Glomerular endothelial cell (primary cell): Measurements from ENCODE around the gene CACNA1B. TPM values are rescaled to one million over a fixed set of nuclear protein-coding genes. Genes with fewer than 3 reads are reported as not detected.
"Not testable (repeated sequence)": the region's sequence is repeated elsewhere in the genome, so short reads cannot be mapped to it uniquely, and the experiment has no call there.

Experiments used
- DNase-seq: peaks from one replicate; pipeline ENCODE4 v3.0.0-alpha.2; 2011; ENCODE audit warnings: low read depth, low spot score; ENCODE audit errors: extremely low read depth
- total RNA-seq: library from RNA; depleted of rRNA; stranded (reverse); fragments of >200 nt; gene quantifications from 2 replicates; pipeline ENCODE4 v1.2.3, GENCODE V29; 2015

The CACNA1B gene
- total RNA-seq, 1 donor from 2014 or later = 0.41 TPM

DNA sequence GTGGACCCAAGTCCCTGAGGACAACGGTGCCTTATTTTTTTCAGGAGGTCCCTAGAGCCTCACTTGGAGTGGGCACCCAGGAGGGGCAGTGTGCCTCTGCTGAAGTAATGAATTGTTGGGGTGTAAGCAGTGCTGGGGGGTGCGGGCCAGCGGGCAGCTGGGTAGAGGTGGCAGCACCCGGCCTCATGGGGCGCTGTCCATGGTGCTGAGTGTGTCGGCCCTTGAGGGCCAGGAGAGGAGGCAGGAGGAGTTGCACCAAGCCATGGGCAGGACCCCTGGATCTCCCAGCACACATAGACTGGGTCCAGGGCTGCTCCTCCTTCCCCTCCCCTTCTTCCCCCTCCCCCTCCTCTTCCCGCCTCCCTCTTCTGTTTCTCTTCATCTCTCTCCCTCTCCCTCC is 7.0 kb downstream of the CACNA1B start:
- not testable (repeated sequence) for DNase-seq

GRCh38 chr9:137885121-137885520 is 7.5 kb downstream of the CACNA1B start:
- DNase-seq = not testable (repeated sequence)

DNA sequence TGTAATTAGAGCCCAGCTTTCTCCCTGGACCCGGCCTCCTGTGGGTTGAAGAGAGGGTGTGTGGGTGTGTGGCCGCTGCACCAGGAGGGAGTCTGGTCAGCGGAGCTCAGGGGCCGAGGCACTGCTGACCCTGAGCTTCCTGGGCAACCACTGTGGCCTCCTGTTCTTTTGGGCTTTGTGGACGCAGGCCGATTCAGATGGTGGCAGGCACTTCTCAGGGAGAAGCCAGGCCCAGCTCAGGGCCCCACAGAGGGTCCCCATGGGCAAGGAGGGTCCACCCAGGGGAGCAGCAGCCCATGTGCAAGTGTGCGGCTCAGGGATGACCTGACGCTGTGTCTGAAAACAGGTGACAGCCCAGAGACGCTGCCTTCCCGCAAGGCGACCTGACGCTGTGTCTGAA is 11.0 kb downstream of the CACNA1B start:
- DNase-seq = not testable (repeated sequence)

- DNase-seq = not testable (repeated sequence)
Measured at GRCh38 chr9:137889966-137890365, 12.4 kb downstream of the CACNA1B start.

GRCh38 chr9:137890768-137891587 is 13.4 kb downstream of the CACNA1B start:
- not testable (repeated sequence) for DNase-seq

DNA sequence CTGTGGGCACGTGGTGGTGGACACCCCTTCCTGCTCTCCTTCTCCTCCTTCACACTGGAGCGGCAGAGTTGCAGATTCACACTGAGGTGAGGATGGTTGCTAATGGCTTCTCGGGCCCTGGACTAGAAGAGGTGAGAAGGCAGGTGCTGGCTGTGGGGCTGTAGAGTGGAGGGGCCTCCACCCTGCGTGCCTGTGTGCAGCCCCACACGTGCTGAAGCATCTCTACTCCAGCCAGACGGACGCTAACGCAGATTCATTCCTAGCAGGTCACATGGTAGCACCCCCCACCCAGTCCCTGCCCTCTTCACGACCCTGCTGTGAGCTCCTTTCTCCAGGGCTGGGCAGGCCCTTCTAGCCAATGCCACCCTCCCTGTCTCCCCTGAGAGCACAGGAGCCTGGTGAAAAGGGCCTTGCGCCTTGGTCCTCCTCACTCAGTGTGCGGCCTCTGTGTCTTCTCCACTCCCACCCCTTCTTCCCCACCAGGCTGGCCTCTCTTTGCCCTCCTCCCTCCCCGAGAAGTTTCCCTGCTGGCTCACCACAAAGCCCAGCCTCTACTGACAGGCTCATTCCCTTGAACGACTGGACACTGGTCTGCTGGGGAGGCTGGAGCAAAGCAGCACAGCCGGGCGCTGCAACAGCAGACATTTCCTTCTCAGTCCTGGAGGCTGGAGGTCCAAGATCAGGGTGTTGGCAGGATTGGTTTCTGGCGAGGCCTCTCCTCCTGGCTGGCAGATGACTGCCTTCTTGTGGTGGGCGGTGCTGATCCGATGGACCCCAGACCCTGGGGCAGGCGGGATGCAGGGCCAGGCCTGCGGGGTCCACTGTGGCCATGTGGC is 14.2 kb downstream of the CACNA1B start:
- DNase-seq = no peak

DNA sequence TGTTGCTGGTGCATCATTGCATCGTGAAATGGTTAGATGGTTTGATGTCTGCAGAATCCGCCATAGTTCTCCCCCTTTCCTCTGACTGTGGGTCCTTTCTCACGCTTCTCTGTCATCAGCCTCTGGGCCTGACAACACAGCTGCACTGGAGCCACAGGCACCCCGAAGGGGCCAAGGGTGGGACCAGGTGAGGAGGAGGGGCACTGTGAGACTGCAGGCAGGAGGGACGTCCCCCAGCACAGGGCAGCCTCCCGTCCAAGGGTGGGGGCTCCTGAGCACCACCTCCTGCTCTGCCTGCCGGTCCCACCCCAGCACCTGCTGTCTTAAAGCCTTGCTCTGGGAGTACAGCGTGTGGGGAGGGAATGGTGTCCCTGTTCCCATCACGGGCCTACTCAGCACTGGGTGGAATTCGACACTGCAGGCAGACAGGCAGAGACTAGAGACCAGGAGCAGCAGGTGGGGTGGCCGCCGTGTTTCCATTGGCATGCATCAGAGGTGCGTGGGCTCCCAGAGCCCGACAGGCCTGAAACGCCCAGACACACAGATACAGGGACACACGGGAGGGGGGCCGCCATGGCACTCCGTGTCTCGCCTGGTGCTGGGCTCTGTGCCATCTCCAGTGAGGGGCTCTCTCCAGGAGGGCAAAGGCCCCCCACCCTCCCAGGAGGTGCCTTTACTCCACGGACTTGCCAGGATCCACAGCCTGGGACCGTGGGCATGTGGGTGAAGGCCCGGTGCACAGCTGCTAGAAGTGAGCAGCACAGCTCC is 15.0 kb downstream of the CACNA1B start:
- no peak for DNase-seq

DNA sequence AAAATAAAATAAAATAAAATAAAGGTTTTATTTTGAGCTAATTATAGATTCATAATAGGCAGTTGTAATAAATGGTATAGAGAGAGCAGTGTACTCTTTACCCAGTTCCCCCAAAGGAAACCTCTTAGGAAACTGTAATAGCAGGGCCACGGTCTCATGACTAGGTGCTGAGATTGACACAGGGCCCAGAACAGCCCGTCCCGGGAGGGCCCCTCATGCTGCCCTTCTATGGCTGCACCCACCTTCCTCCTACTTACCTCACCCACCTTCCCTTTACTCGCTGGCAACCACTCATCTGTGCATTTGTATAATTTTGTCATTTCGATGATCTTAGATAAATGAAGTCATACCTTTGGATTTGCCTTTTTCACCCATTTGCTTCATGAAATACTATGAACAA is 16.1 kb downstream of the CACNA1B start:
- no peak for DNase-seq

DNA sequence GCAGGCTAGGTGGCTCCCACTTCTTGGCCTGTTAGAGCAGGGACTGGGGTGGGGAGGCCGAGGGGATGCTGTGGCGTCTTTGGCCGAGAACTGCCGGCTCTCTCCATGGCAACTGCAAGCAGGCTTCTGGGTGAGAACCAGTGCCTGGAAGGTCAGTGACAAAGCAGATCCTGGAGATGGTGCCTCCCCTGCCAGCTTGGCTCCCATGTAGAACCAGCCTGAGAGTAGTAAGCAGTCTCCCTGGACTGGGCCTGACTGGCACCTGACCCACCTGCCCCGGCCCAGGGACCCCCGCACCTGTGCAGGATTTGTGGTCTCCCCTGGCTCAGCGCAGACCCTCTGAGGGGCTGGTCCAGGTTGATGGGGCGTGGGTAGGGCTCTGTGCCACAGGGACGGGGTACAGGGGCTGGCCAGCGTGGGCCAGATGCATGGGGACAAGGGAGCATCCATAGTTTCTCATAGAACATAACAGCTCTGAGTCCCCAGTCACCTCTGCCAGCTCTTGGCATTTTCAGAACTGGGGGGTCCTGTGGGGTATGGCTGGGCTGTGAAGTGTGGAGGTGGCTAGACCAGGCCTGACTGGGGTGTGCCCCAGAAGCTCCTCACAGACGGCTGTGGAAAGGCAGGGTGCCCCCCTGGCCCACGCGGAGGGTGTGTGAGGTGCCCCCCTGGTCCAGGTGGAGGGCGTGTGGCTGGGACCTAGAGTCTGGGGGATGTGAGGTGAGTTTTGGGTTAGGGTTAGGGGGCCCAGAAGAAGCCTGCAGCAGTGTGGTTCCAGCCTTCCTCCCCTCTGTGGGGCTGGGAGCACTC is 22.2 kb downstream of the CACNA1B start:
- no peak for DNase-seq

DNA sequence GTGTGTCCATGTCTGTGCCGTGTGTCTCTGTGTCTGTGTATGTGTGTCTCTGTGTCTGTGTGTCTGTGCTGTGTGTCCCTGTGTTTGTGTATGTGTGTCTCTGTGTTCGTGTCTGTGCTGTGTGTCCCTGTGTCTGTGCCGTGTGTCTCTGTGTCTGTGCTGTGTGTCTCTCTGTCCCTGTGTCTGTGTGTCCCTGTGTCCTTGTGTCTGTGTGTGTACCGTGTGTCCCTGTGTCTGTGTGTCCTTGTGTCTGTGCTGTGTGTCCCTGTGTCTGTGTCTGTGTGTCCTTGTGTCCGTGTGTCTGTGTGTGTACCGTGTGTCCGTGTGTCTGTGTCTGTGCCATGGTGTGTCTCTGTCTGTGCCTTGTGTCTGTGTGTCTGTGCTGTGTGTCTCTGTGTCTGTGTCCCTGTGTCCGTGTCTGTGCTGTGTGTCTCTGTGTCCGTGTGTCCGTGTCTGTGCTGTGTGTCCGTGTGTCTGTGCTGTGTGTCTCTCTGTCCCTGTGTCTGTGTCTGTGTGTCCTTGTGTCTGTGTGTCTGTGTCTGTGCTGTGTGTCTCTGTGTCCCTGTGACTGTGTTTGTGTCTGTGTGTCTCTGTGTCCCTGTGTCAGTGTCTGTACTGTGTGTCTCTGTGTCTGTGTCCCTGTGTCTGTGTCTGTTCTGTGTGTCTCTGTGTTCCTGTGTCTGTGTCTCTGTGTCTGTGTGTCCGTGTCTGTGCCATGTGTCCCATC is 23.2 kb downstream of the CACNA1B start:
- DNase-seq = no peak

- DNase-seq = no peak
Measured at GRCh38 chr9:137902646-137903045, 25.1 kb downstream of the CACNA1B start.

GRCh38 chr9:137905740-137906139 is 28.2 kb downstream of the CACNA1B start:
- no peak for DNase-seq

- no peak for DNase-seq
Measured at GRCh38 chr9:137907776-137908175, 30.2 kb downstream of the CACNA1B start.

DNA sequence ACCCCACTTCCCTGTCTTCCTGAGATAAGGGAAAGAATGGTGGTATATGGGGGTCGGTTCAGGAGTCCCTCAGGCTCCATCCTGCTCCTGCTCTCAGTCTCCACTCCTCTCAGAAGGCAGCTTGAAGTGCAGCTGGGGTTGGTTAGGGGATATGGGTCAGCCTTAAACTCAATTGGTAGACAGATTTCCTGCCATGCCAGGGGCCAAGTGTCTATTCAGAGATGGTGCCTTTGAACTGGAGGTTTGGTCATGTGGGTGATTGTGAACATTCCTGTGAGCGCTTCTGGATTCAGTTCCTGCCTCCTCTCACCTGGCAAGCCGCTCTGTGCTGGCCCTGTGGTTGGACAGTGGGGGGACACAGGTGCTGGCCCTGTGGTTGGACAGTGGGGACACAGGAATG is 35.1 kb downstream of the CACNA1B start:
- no peak for DNase-seq

- no peak for DNase-seq
Measured at GRCh38 chr9:137913132-137913531, 35.5 kb downstream of the CACNA1B start.

DNA sequence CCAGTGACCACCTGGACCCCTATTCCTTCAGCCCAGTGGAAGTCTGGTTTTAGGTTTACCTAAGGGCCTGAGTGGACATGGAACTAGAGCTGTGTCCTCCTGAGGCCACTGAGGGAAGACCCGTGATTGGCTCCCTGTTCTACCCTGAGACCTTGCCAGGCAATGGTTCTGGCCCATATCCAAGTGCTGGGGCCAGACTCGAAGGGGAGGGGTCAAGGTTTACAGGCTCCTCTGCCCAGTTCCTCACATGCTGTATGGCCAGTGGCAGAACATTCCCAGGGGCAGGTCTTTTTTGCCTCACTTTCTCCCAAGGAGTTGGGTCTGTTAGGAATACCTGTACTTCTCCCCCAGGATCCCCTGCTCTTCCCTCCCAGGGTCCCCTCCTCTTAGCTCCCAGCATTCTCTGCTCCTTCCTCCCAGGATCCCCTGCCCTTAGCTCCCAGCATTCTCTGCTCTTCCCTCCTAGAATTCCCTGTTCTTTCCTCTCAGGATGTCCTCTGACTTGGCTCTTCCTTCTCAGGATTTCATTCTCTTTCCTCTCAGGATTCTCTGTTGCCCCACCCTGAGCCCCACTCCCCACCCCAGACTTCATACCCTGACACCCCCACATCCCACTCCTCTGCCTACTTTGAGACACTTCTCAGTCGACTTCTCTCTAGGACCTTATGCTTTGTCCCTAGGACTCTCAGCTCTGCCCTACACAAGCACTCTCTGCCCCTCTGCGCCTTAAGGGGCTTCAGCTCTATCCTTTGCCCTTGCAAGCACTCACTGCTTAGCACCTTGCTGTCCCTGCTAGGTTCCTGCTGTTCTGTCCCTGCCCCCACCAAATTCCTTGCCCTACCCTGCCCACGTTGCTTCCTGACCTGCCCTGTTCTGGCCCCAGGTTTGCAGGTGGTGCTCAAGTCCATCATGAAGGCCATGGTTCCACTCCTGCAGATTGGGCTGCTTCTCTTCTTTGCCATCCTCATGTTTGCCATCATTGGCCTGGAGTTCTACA is 36.5 kb downstream of the CACNA1B start:
- DNase-seq = no peak

DNA sequence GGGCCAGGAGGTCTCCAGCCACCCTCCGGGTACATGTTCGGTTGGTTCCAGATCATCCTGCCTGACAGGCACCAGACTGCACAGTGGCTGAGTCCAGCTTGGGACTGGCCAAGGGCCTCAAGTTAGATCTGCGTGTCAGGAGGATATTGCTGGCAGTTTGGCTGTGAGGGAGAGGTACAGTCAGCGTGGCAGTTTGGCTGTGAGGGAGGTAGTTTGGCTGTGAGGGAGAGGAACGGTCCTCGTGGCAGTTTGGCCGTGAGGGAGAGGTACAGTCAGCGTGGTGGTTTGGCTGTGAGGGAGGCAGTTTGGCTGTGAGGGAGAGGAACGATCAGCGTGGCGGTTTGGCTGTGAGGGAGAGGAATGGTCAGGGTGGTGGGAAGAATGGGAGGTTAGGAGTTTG is 39.0 kb downstream of the CACNA1B start:
- no peak for DNase-seq

DNA sequence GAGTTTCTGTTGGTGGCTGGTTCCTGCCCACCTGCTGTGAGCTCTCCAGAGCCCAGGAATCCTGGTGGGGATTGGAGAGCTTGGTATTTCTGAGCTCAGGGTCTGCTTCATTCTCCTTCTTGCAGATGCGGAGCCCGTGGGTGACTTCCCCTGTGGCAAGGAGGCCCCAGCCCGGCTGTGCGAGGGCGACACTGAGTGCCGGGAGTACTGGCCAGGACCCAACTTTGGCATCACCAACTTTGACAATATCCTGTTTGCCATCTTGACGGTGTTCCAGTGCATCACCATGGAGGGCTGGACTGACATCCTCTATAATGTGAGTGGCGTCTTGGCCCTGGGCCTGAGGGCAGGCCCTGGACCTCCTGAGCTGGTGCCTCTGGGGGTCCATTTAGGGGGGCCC is 39.5 kb downstream of the CACNA1B start:
- no peak for DNase-seq
